Right atrium auricular region (tissue), 2 donors: ENCODE data around the gene CSMD2. TPM values are rescaled to one million over a fixed set of nuclear protein-coding genes. Genes with fewer than 3 reads are reported as not detected.
"Not testable (repeated sequence)": the region's sequence is repeated elsewhere in the genome, so short reads cannot be mapped to it uniquely, and the experiment has no call there.

Experiments
- DNase-seq: peaks from one replicate; pipeline ENCODE4 v3.0.0-alpha.2; 2019; ENCODE audit warnings: low spot score
- H3K27ac ChIP-seq, 2 donors: fragments of 200-600 bp; sonication (generic); 1 replicate in 1 of 2; 2 replicates in 1 of 2; pipeline ENCODE4 v1.5.1; 2016 to 2019
- H3K27me3 ChIP-seq, 2 donors: fragments of 200-600 bp; sonication (generic); one replicate each; pipeline versions ENCODE4 v1.5.1 to v1.6.0; 2017 to 2019
- H3K36me3 ChIP-seq: fragments of 200-600 bp; sonication (generic); one replicate; pipeline ENCODE4 v1.5.1; 2016
- H3K4me1 ChIP-seq, 2 donors: fragments of 200-600 bp; sonication (generic); one replicate each; pipeline versions ENCODE4 v1.5.1 to v1.6.0; 2017 to 2019
- H3K4me3 ChIP-seq, 2 donors: fragments of 200-600 bp; sonication (generic); 1 replicate in 1 of 2; 2 replicates in 1 of 2; pipeline ENCODE4 v1.5.1; 2017 to 2019; ENCODE audit warnings: mild to moderate bottlenecking in 1 of 2, moderate library complexity in 1 of 2
- H3K9me3 ChIP-seq, 2 donors: fragments of 200-600 bp; sonication (generic); one replicate each; pipeline ENCODE4 v1.5.1; 2019
- CTCF ChIP-seq, 2 donors: fragments of 200-600 bp; sonication (generic); IDR thresholded peaks; one replicate each; pipeline ENCODE4 v1.5.1; 2019; ENCODE audit warnings: antibody characterized with exemption in 2 of 2
- total RNA-seq, 2 donors: library from RNA; depleted of rRNA; stranded (reverse); fragments of >200 nt; gene quantifications; one replicate each; pipeline ENCODE4 v1.1.0, GENCODE V29; 2016

The CSMD2 gene
- total RNA-seq, 2 donors from 2014 or later: 0.39 to 0.44 TPM

GRCh38 chr1:34089731-34090130 lies 75.3 kb downstream of the CSMD2 start:
- Histone ChIP-seq H3K27ac (no peak overlapping the region), H3K4me3 (no peak overlapping the region), H3K4me1 (no peaks in the 10 kb centered on the region), H3K36me3 (no peaks in the 10 kb centered on the region), H3K27me3 (no peaks in the 10 kb centered on the region), H3K9me3 (no peaks in the 10 kb centered on the region)
- TF ChIP-seq CTCF (IDR thresholded peaks at IDR 0.05): no peak
- no peak for DNase-seq

- H3K4me1 ChIP-seq: no peaks in the 10 kb centered on the region
- no peaks in the 10 kb centered on the region for H3K27me3 ChIP-seq
- H3K36me3 ChIP-seq: no peaks in the 10 kb centered on the region
- DNase-seq: no peak
- TF ChIP-seq CTCF (IDR thresholded peaks at IDR 0.05): no peak
- no peak overlapping the region for H3K4me3 ChIP-seq
- H3K27ac ChIP-seq: no peak overlapping the region
- no peaks in the 10 kb centered on the region for H3K9me3 ChIP-seq
Observed at GRCh38 chr1:34087986-34088385, 77.0 kb downstream of the CSMD2 start.

GRCh38 chr1:34086561-34086960 lies 78.5 kb downstream of the CSMD2 start:
- no peak overlapping the region for H3K27ac ChIP-seq
- H3K4me3 ChIP-seq: no peak overlapping the region
- no peaks in the 10 kb centered on the region for H3K27me3 ChIP-seq
- no peak for DNase-seq
- H3K9me3 ChIP-seq: no peaks in the 10 kb centered on the region
- no peaks in the 10 kb centered on the region for H3K36me3 ChIP-seq
- H3K4me1 ChIP-seq: no peaks in the 10 kb centered on the region
- TF ChIP-seq CTCF (IDR thresholded peaks at IDR 0.05): no peak

GRCh38 chr1:34083974-34084373 lies 81.1 kb downstream of the CSMD2 start:
- Histone ChIP-seq H3K27me3 (no peaks in the 10 kb centered on the region), H3K9me3 (no peaks in the 10 kb centered on the region), H3K36me3 (no peaks in the 10 kb centered on the region), H3K27ac (no peak overlapping the region), H3K4me3 (no peak overlapping the region), H3K4me1 (no peaks in the 10 kb centered on the region)
- DNase-seq: no peak
- TF ChIP-seq CTCF (IDR thresholded peaks at IDR 0.05): no peak

GRCh38 chr1:34082085-34082670 lies 82.9 kb downstream of the CSMD2 start:
- H3K27me3 ChIP-seq, H3K4me3 ChIP-seq, H3K4me1 ChIP-seq, H3K36me3 ChIP-seq, H3K9me3 ChIP-seq, H3K27ac ChIP-seq: not testable (repeated sequence)
- peak; percentile 23 for DNase-seq

GRCh38 chr1:34078383-34078782 lies 86.6 kb downstream of the CSMD2 start:
- no peak for DNase-seq

More at GRCh38 chr1:34078383-34078782, 86.6 kb downstream of the CSMD2 start:
- H3K4me3 ChIP-seq: no peak overlapping the region
- no peaks in the 10 kb centered on the region for H3K36me3 ChIP-seq
- TF ChIP-seq CTCF (IDR thresholded peaks at IDR 0.05): no peak
- no peak overlapping the region for H3K27ac ChIP-seq
- no peaks in the 10 kb centered on the region for H3K27me3 ChIP-seq
- H3K9me3 ChIP-seq: no peaks in the 10 kb centered on the region
- no peaks in the 10 kb centered on the region for H3K4me1 ChIP-seq
